Mesothelial cell of epicardium (in vitro differentiated cells): ENCODE data around the gene PLRG1. TPM values are rescaled to one million over a fixed set of nuclear protein-coding genes. Genes with fewer than 3 reads are reported as not detected.
A peak's percentile ranks its signal among the peaks of the same experiment; 100 is the strongest.

ENCODE experiments used
- DNase-seq, 2 experiments: peaks; one replicate each; pipeline ENCODE4 v3.0.0; 2021; ENCODE audit warnings: low spot score in 2 of 2; ENCODE audit not compliant: unreplicated experiment in 2 of 2
- H3K27ac Mint-ChIP-seq: 2 replicates; pipeline ENCODE4 v1.8.0; 2021; ENCODE audit warnings: mixed read lengths
- H3K27me3 Mint-ChIP-seq: 2 replicates; pipeline ENCODE4 v1.8.0; 2021; ENCODE audit warnings: low read depth, mixed read lengths
- H3K36me3 Mint-ChIP-seq: 2 replicates; pipeline ENCODE4 v1.8.0; 2021; ENCODE audit warnings: mixed read lengths
- H3K4me1 Mint-ChIP-seq: 2 replicates; pipeline ENCODE4 v1.8.0; 2021; ENCODE audit warnings: mixed read lengths
- H3K4me3 Mint-ChIP-seq: 2 replicates; pipeline ENCODE4 v1.8.0; 2021; ENCODE audit warnings: mild to moderate bottlenecking, moderate library complexity, mixed read lengths
- H3K9me3 Mint-ChIP-seq: 2 replicates; pipeline ENCODE4 v1.8.0; 2021; ENCODE audit warnings: mixed read lengths
- total RNA-seq: library from RNA; stranded (reverse); gene quantifications from 3 replicates; pipeline ENCODE4 v1.2.1, GENCODE V29; 2021
- TF ChIP-seq, protein P1 (sequence below): fragments of 200-600 bp; sonication (generic); IDR thresholded peaks from one replicate; pipeline ENCODE4 v1.5.0; 2021; ENCODE audit warnings: antibody characterized with exemption; ENCODE audit not compliant: unreplicated experiment

Gene PLRG1
- total RNA-seq, 1 donor from 2014 or later: 88.3 TPM

DNA sequence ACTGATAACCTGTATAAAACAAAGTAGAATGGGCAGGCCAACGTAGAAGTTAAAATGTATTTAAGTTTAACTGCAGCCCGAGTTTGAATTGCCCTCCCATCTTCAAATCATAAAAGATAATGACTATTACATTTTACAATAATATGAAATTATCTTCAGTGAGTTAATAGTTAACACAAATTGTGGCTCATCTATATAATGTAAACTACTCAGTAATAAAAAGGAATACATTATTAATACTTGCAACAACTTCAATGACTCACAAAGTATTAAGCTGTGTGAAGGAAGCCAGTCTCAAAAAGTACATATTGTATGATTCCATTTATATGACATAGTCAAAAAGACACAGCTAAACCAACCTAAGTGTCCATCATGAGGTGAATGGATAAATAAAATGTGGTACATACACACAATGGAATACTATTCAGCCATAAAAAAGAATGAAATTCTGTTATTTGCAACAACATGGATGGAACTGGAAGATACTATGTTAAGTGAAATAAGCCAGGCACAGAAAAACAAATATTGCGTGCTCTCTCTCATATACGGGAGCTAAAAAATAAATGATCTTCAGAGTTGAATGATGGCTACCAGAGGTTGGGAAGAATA, 7.8 kb downstream of the PLRG1 start:
- Mint-ChIP-seq H3K4me1 (no peaks in the 10 kb centered on the region), H3K27me3 (no peaks in the 10 kb centered on the region), H3K9me3 (peaks cover 7% of the 10 kb centered on the region), H3K4me3 (no peak overlapping the region), H3K36me3 (peaks cover 49% of the 10 kb centered on the region), H3K27ac (no peak overlapping the region)
- TF ChIP-seq, protein P1, sequence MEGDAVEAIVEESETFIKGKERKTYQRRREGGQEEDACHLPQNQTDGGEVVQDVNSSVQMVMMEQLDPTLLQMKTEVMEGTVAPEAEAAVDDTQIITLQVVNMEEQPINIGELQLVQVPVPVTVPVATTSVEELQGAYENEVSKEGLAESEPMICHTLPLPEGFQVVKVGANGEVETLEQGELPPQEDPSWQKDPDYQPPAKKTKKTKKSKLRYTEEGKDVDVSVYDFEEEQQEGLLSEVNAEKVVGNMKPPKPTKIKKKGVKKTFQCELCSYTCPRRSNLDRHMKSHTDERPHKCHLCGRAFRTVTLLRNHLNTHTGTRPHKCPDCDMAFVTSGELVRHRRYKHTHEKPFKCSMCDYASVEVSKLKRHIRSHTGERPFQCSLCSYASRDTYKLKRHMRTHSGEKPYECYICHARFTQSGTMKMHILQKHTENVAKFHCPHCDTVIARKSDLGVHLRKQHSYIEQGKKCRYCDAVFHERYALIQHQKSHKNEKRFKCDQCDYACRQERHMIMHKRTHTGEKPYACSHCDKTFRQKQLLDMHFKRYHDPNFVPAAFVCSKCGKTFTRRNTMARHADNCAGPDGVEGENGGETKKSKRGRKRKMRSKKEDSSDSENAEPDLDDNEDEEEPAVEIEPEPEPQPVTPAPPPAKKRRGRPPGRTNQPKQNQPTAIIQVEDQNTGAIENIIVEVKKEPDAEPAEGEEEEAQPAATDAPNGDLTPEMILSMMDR: no peak
- DNase-seq: no peak

DNA sequence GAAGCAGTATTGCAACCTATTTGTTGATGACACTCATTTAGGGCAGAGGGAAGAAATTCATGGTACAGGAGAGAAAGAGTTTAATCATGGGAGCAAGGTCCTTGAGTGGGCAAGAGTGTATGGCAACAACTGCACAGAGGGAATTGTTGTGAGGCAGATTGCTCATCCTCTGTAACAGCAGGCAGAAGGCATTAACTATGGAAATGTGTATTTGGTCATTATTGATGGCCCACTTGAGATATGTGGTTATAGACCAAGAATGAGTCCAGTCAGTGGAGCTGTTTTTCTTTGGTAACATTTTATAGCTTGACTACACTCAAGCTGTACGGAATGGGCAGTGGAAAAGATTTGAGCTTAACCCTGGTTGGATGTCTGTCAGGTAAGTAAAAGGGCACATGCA, 15.9 kb downstream of the PLRG1 start:
- TF ChIP-seq, protein P1: no peak
- Mint-ChIP-seq H3K27ac (no peak overlapping the region), H3K4me3 (no peak overlapping the region), H3K4me1 (peaks cover 10% of the 10 kb centered on the region), H3K36me3 (peaks cover 7% of the 10 kb centered on the region), H3K27me3 (no peaks in the 10 kb centered on the region), H3K9me3 (no peaks in the 10 kb centered on the region)
- DNase-seq: no peak

DNA sequence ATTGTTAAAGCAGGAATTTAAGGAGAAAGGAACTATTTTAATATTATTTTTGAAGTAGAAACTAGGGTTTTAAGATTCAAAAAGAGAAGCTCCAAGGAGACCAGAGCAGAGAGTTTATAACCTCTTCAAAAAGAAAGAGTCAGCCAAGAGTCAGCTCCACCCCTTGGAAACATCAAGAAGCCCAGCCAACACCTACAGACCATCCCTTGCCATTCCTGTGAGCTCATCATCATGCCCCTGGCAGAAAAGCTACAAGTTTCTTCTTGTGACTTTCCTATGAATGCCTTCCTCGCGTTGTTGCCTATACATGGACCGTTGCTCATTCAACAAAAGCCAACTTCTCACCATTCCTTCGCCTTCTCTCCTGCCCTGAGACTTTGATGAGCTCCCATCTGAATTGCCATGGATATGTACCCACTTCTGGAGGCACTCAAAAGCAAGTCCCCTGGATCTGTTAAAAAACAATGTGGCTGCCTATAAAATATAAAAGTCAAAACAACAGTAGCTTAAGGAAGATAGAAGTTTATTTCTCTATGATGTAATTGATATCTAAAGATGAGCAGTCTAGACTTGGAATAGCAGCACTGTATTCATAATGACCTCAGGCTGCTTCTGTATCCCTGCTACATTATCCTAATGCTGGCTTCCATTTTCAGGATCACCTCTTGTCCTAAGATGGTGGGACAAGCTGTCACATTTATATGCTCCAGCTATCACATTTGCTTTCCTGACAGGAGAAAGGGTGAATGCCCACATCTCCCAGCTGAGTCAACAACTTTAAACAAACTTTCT, 20.3 kb downstream of the PLRG1 start:
- Mint-ChIP-seq H3K4me3 (peak overlapping the region; percentile 12), H3K27ac (peak overlapping the region; percentile 74), H3K27me3 (peaks cover 18% of the 10 kb centered on the region), H3K4me1 (peaks cover 21% of the 10 kb centered on the region), H3K36me3 (no peaks in the 10 kb centered on the region), H3K9me3 (no peaks in the 10 kb centered on the region)
- no peak for DNase-seq
- TF ChIP-seq, protein P1: no peak

DNA sequence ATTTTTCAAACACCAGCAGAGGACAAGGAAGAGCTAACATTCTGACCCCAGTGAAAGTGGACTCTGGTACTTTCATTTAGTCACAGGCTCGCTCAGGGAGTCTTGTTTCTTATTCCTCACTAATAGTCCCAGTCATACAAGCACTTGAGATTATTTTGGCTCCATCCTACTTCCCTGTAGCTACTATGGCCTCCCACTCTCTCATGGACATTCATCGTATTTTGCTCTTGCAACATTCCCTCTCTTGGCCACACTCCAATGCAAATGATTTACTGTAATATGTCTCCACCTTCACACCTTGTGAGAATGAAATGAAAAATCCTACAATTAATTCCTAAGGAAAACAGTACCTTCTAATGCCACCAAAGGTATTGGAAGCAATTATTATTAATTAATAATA, 21.3 kb downstream of the PLRG1 start:
- no peak for DNase-seq
- peaks cover 20% of the 10 kb centered on the region for H3K27me3 Mint-ChIP-seq
- H3K36me3 Mint-ChIP-seq: no peaks in the 10 kb centered on the region
- TF ChIP-seq, protein P1: no peak
- H3K4me3 Mint-ChIP-seq: no peak overlapping the region
- no peak overlapping the region for H3K27ac Mint-ChIP-seq
- peaks cover 21% of the 10 kb centered on the region for H3K4me1 Mint-ChIP-seq
- no peaks in the 10 kb centered on the region for H3K9me3 Mint-ChIP-seq

DNA sequence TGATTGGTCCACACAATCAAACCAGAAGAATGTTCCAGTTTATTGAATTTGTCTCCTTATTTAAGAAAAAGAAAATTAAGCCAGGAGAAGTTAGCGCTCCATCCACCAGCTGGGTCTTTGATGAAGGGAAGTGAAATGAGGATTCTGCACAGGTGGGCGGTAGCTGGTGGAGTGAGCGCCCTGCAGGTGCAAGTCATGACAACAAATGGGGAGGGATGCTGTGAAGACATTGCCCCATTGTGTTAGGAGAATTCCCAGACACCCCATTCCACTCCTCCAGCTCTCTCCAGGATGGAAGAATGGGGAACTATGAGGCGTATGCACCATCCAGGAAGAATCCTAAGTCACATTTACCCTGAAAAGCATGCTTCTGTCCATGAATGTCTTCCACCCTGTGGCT, 22.9 kb downstream of the PLRG1 start:
- no peak overlapping the region for H3K4me3 Mint-ChIP-seq
- TF ChIP-seq, protein P1: no peak

More for the DNA sequence above, 22.9 kb downstream of the PLRG1 start:
- no peak for DNase-seq
- H3K27me3 Mint-ChIP-seq: peaks cover 28% of the 10 kb centered on the region
- peaks cover 21% of the 10 kb centered on the region for H3K4me1 Mint-ChIP-seq
- peaks cover 2% of the 10 kb centered on the region for H3K36me3 Mint-ChIP-seq
- H3K27ac Mint-ChIP-seq: no peak overlapping the region
- H3K9me3 Mint-ChIP-seq: peaks cover 7% of the 10 kb centered on the region
